HL-60 (cell line): ENCODE data around the gene SLC22A2.

Experiments used
- GABPA ChIP-seq: IDR thresholded peaks from 2 replicates; pipeline ENCODE4 v1.6.1; 2012; ENCODE audit warnings: low read depth
- POLR2AphosphoS5 ChIP-seq: IDR thresholded peaks from 2 replicates; pipeline ENCODE4 v1.6.1; 2012; ENCODE audit warnings: low read depth
- SPI1 ChIP-seq: IDR thresholded peaks from 2 replicates; pipeline ENCODE4 v1.6.1; 2012; ENCODE audit warnings: low read depth, mild to moderate bottlenecking, borderline replicate concordance
- TF ChIP-seq, protein P1 (sequence below): IDR thresholded peaks from one replicate; pipeline ENCODE4 v1.5.1; 2011; ENCODE audit warnings: low read length, control low read depth, inconsistent platforms; ENCODE audit not compliant: insufficient read depth

DNA sequence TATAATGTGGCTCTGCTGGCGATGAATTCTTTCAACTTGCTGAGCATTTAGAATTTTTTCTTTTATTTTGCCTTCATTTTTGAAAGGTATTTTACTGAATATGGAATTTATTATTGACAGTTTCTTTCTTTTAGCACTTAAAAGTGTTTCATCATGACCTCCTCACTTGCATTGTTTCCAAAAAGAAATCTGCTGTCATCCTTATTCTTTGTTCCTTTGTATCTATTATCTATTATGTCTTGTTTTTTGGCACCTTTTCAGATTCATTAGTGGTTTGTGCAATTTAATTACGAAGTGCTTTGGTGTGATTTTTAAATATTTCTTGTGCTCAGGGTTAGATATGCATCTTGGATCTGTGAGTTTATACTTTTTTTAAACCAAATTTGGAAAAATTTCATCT, 26.0 kb upstream of the SLC22A2 start:
- TF ChIP-seq, protein P1, sequence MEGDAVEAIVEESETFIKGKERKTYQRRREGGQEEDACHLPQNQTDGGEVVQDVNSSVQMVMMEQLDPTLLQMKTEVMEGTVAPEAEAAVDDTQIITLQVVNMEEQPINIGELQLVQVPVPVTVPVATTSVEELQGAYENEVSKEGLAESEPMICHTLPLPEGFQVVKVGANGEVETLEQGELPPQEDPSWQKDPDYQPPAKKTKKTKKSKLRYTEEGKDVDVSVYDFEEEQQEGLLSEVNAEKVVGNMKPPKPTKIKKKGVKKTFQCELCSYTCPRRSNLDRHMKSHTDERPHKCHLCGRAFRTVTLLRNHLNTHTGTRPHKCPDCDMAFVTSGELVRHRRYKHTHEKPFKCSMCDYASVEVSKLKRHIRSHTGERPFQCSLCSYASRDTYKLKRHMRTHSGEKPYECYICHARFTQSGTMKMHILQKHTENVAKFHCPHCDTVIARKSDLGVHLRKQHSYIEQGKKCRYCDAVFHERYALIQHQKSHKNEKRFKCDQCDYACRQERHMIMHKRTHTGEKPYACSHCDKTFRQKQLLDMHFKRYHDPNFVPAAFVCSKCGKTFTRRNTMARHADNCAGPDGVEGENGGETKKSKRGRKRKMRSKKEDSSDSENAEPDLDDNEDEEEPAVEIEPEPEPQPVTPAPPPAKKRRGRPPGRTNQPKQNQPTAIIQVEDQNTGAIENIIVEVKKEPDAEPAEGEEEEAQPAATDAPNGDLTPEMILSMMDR = no peak
- TF ChIP-seq GABPA = no peak
- TF ChIP-seq POLR2AphosphoS5 = no peak
- no peak for TF ChIP-seq SPI1
